GM12872 (cell line): Measurements from ENCODE around the gene SRMS.

Experiments
- TF ChIP-seq, protein P1 (sequence below): IDR thresholded peaks from 3 replicates; pipeline ENCODE4 v1.5.1; 2011; ENCODE audit warnings: low read depth, mild to moderate bottlenecking, low read length, moderate library complexity; ENCODE audit not compliant: insufficient read depth

Gene SRMS

DNA sequence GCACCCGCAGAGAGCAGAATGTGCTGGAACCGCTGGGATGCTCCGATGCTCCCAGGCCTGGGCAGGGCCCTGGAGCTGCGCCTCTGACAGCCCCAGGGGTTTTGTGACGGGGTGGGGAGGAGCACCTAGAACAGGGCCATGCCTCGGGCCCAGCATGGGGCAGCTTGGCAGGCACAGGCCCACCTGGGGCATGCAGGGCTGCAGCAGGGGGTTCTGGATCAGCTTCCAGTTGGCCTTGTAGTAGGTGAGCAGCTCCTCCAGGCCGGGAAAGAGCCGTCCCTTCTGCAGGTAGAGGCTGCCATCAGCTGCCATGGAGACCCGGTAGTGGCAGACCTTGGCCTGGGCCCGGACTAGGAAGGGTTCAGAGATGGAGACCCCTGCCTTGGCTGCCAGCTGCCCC, 4.4 kb downstream of the SRMS start:
- TF ChIP-seq, protein P1, sequence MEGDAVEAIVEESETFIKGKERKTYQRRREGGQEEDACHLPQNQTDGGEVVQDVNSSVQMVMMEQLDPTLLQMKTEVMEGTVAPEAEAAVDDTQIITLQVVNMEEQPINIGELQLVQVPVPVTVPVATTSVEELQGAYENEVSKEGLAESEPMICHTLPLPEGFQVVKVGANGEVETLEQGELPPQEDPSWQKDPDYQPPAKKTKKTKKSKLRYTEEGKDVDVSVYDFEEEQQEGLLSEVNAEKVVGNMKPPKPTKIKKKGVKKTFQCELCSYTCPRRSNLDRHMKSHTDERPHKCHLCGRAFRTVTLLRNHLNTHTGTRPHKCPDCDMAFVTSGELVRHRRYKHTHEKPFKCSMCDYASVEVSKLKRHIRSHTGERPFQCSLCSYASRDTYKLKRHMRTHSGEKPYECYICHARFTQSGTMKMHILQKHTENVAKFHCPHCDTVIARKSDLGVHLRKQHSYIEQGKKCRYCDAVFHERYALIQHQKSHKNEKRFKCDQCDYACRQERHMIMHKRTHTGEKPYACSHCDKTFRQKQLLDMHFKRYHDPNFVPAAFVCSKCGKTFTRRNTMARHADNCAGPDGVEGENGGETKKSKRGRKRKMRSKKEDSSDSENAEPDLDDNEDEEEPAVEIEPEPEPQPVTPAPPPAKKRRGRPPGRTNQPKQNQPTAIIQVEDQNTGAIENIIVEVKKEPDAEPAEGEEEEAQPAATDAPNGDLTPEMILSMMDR, result no peak

DNA sequence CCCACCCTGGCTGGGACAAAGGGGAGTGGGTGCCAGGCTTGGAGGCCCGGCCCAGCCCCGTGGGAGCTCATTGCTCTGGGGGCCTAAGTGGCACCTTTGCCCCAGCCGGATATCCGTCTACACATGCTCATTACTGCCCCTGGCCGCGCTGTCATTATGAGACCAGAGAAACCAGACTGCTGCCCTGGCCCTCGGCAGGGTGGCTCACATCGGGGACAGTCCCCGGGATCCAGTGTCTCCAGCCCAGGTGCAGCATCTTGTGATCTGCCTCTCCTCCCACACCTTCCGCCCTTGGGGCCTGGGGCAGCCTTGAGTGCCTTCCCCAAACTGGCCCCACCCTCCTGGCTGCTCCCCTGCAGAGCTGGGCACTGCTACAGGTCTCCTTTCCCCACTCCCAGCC, 4.9 kb downstream of the SRMS start:
- TF ChIP-seq, protein P1, result no peak

DNA sequence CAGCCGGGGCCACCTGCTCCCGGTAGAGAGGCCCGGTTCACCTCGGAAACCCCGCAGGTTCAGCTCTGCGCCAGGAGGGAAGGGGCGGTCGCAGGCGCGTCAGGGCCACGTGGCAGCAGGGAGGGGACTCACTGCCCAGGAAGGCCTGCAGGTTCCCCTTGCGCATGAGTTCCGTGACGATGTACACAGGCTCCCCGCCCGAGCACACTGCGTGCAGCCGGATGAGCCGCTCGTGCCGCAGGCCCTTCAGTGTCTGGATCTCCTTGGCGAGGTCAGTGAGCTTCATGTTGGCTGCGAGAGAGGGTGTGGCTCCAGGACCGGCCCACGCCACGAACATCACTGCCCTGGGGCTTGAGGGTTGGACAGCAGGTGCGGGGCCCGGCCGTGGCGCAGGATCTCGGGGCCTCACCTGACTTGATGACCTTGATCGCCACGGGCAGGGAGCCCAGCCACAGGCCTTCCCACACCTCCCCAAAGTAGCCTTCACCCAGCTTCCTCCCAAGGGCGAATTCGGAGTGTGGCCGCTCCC, 5.5 kb downstream of the SRMS start:
- TF ChIP-seq, protein P1, result no peak

GRCh38 chr20:63541371-63541770, 6.2 kb downstream of the SRMS start:
- TF ChIP-seq, protein P1, result no peak

GRCh38 chr20:63540417-63541186, 6.9 kb downstream of the SRMS start:
- TF ChIP-seq, protein P1, result no peak

DNA sequence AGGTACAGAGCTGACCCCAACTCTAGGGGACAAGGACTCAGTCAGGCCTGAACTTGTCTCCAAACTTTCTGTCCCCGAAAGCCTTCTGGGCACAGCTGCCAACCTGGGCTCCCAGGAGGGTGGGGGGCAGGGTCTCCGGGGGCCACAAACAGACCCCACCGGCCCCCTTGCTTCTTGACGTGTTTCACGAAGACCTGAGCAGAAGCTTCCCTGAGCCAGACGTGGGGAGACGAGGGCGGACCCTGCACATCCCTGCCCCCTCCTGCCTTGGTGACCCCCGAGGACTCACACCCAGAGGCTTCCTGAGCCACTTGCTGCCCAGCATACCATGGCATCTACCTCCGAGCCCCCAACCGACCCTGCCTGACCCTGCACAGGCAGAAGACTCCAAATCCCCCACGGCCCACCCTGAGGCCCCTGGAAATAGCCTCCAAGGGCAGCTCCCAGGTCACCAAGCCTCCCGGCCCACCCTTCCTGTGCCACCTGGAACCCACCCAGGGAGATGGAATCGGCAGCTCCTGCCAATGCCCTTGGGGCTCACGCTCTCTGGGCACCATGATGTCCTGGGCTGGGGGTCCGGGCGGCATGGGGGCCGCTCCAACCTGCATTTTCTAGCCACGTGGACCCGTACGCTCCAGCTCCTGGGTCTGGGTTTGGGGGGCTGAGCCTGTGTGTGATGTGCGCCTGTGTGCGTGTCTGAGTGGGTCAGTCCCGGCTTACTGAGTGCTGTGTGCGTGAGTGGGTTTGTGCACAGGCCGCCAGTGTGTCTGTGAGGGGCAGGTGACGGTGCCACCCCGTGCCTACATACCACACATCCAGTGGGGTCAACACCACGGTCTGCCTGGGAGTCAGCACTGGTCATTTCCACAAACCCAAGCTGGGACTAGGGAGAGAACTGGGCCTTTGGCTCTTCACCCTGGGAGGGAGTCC, 7.8 kb downstream of the SRMS start:
- TF ChIP-seq, protein P1, result no peak

- TF ChIP-seq, protein P1, result no peak
Observed at GRCh38 chr20:63539092-63539430, 8.5 kb downstream of the SRMS start.
